ENCODE results near the gene RSPH10B2.
"Not testable (repeated sequence)": the region's sequence is repeated elsewhere in the genome, so short reads cannot be mapped to it uniquely, and the experiment has no call there.

The RSPH10B2 gene

DNA sequence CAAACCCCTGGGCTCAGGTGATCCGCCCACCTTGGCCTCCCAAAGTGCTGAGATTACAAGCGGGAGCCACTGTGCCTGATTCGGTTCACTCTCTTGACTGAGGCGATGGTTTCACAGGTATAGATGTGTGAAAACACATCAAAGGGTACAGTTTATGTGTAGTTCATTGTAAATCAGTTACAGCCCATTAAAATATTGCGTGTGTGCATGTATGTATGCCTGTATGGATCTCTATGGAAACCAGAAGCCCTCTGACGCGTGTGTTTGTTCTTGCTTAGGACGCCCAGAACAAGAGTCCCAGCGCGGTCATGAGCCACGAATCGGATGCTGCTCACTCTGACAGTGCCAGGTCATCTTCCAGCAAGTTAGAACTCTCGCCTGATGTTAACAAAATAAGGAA, 35.5 kb downstream of the RSPH10B2 start:
- DNase-seq (ENCODE audit: low read depth): not testable (repeated sequence)

DNA sequence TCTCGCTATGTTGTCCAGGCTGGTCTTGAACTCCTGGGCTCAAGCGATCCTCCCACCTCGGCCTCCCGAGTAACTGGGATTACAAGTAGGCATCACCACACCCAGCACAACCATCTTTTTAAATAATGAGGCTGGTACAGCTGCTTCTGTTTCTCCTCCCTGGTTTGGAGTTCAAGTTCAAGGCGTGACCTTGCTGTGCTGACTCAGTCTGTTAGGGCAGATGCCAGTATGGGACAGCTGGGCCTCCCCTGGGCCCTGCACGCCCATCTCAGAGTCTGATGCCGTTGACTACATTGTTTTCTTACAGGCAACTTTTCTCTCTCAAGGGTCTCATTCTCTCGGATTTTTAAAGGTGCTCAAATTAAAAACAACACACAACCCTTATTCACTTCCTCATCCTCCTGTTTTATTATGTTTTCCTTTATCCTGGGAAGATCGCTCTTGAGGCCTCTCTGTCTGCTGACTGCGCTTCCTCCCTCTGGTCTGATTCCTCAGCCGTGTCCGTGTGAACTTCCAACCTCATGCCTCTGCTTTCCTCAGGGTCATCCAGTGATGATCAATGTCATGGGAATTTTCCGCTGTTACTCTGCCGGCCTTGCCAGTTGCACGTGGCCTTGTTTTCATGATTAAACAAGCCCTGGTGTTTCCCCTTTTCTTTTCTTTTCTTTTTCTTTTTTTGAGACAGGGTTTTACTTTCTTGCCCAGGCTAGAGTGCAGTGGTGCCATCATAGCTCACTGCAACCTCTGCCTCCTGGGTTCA, 38.4 kb downstream of the RSPH10B2 start:
- DNase-seq (ENCODE audit: low read depth): not testable (repeated sequence)

DNA sequence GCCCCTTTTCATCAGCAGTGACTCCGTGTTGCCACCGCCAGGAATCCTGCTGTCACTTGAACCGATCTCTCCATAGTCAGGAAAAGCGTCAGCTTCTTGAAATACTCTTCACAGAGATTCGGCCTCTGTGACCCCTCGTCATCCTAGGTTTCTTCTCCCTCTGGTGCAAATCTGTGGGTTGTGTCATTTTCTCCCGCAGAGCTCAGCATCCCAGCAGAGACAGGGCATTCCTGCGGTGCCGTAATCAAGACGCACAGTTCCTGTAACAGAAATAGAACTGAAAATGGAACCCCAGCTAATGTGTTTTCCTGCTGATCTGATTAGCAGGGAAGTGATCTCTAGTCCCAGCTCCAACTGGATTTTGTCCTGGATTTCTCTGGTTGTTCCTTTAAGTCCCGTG, 40.4 kb downstream of the RSPH10B2 start:
- DNase-seq (ENCODE audit: low read depth): not testable (repeated sequence)

DNA sequence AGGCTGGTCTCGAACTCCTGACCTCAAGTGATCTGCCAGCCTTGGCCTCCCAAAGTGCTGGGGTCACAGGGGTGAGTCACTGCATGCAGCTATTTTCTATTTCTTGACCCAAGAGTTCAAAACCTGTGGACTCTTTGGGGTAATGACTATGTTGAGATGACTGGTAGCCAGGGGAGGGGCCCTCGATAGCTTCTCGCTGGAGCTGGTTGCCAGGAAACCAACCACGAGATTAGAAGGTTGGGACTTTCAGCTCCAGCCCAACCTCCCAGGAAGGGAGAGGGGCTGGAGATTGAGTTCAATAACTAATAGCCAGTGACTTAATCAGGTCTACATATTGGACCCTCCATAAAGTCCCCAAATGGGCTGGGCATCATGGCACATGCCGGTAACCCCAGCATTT, 43.3 kb downstream of the RSPH10B2 start:
- not testable (repeated sequence) for DNase-seq (ENCODE audit: low read depth)

DNA sequence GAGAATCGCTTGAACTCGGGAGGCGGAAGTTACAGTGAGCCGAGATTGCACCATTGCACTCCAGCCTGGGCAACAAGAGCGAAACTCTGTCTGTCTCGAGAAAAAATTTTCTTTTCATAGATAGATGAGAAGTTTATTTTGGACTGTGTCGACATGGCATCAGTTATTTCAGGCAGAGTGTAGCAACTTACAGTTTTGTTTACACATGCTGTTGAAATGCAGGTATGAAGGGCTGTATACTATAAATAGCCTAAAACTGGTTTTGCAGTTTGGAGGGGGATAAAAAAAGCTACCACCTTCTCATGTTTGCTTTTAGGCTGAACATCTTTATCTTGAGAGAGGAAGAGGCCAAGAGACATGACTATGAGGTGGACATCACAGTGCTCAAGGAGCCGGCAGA, 44.1 kb downstream of the RSPH10B2 start:
- not testable (repeated sequence) for DNase-seq (ENCODE audit: low read depth)

DNA sequence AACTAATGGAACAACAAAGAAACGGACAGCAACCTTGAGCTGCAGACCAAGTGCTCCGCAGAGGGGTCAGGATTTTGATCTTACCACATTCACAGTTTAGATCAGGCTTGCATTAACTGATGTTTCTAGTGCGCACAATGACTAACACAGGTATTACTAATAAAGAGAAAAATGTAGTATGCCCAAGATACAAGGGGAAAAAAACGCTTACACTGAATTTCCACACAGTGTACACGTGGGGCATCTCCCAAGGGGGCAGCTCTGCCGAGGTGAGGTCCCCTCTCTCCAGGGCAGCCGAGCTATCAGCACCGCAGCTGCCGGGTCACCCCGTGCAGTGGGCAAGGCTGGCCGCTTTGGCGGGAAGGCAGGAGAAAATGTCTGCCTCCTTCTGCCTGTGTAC, 46.0 kb downstream of the RSPH10B2 start:
- not testable (repeated sequence) for DNase-seq (ENCODE audit: low read depth)

DNA sequence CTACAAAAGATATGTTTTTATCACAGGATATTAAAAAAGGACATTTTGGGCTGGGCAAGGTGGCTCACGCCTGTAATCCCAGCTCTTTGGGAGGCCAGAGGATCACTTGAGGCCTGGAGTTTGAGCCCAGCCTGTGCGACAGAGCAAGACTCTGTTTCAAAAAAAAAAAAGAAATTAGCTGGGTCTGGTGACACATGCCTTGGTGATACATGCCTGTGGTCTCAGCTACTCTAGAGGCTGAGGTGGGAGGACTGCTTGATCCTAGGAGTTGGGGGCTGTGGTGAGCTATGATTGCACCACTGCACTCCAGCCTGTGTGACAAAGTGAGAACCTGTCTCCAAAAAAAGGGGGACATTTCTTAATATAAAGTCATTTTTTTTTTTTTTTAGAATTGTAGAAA, 46.4 kb downstream of the RSPH10B2 start:
- DNase-seq (ENCODE audit: low read depth): not testable (repeated sequence)

DNA sequence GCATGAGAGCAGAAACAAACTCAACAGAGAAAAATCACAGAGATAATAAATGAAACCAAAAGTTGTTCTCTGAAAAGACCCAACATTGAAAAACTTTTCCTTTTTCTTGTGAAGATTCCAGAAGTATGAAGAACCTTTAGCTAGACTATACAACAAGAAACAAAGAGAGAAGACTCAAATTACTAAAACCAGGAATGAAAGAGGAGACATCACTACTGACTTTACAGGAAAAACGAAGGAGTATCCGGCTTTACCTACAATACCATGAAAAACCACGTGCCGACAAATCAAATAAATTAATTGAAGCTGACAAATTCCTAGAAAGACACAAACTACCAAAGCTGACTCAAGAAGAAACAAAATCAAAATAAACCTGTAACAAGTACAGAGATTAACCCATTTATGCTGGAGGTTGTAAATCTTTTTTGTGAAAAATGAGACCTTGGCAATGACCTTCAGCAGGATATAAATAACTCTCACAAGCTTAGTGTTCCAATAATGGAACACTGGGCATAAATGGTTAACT, 53.6 kb downstream of the RSPH10B2 start:
- not testable (repeated sequence) for DNase-seq (ENCODE audit: low read depth)

DNA sequence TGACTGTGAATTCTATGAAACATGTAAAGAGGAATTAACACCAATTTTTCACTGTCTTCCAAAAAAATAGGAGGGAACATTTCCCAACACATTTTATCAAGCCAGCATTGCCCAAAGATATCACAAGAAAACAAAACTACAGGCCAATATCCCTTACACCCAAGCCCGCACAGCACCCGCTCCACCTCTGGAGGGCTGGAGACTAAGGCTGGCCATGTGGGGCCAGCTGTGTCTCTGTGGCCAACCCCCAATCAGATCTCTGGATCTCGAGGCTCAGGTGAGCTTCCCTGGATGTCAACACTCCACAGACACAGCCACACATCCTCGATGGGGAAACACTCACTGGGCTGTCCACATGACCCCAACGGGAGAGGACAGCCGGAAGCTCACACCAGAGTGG, 54.1 kb downstream of the RSPH10B2 start:
- not testable (repeated sequence) for DNase-seq (ENCODE audit: low read depth)

DNA sequence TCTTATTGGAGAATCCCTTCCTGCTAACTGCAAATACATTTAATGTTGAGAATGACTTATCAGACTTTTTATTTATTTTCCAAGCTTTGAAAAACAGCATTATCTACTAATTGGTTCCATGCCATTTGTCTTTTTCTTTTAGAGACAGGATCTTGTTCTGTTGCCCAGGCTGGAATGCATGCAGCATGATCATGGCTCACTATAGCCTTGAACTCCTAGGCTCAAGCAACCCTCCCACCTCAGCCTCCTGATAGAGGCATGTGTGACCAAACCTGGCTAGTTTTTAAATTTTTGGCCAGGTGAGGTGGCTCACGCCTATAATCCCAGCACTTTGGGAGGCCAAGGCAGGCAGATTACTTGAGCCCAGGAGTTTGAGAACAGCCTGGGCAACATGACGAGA, 59.1 kb downstream of the RSPH10B2 start:
- not testable (repeated sequence) for DNase-seq (ENCODE audit: low read depth)

DNA sequence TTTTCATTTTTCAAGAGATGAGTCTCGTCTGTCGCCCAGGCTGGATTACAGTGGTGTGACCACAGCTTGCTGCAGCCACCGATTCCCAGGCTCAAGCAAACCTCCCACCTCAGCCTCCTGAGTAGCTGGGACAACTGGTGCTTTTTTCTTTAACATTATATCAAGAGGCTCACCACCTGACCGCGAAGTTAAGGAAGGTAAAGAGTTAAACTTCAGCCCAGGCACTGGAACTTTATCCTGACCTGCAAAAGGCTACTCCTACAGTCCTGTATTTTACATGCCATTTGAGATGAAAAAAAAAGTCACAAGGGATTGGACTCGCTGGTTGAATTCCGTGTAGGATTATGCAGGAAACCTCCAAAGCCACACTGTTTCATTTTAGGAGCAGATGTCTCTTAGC, 61.6 kb downstream of the RSPH10B2 start:
- not testable (repeated sequence) for DNase-seq (ENCODE audit: low read depth)

DNA sequence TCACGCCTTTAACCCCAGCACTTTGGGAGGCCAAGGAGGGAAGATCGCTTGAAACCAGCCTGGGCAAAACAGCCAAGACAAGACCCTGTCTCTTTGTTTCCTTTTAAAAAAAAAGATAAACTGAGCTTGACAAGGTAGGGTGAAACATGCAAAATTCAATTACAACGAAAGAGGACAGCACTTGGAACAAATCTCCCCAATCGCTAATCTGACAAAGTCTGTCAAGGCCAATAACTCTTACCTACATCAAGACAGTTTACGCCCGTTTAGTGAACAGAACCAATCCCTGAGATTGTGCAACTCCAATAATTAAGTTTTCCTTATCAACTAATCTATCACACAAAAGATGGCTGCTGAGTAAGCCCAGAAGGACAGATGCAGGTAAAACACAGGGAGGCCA, 67.7 kb downstream of the RSPH10B2 start:
- not testable (repeated sequence) for DNase-seq (ENCODE audit: low read depth)

DNA sequence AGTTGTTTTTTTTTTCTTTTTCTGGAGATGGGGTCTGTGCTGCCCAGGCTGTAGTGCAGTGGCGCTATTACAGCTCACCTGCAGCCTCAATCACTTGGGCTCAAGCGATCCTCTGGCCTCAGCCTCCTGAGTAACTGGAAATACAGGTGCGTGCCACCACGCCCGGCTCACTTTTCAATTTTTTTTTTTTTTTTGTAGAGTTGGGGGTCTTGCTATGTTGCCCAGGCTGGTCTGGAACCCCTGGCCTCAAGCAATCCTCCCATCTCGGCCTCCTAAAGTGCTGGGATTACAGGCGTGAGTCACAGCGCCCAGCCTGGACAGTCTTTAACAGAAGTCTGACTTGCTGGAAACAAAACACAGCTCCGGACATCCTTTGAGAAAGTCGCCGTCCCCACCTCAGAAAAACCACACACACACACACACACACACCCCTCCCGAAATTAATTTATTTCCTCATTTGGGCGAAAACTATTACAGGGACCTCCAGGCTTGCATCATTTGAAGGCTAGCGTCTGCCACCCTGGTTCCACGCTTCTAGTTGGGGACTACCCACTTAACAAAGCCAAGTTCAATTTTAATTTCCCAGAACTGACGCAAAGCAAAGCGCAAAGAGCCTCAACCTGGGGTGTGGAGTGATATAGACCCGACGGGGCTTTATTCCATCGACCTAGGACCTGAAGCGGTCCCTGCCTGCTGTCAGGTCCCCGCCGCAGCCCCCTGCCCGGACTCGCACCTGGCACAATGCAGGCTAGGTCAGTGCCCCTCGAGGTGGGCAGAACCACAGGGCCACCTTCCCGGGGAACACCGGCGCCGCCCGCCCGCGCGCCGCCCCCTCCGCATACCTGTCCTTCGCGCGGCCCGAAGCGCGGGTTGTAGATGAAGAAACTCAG, 71.6 kb downstream of the RSPH10B2 start:
- DNase-seq (ENCODE audit: low read depth): not testable (repeated sequence)

DNA sequence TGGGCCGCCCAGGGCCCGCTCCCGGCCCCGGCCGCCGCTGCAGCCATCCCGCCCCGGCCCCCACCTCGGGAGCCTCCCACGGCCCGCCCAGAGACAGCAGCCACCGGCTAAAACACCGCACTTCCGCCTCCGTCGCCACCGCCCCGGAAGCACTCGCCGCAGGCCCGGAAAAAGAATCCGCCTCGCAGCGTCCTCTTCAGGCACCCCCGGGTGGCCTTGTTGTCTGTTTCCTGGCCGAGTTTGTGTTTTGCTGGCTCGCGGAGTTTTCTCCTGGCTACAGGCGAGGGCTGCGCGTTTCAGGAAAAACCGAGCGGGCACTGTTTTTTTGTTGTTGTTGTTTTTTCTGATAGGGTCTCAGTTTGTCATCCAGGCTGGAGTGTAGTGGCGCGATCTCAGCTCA, 72.2 kb downstream of the RSPH10B2 start, which contains the start of gene CCZ1B:
TSS of gene CCZ1B (minus strand) at position 125 of the 400 bp plus-strand sequence. CDS start at position 47, 78 bp downstream.
- peak; percentile 79 for DNase-seq (ENCODE audit: low read depth)

DNA sequence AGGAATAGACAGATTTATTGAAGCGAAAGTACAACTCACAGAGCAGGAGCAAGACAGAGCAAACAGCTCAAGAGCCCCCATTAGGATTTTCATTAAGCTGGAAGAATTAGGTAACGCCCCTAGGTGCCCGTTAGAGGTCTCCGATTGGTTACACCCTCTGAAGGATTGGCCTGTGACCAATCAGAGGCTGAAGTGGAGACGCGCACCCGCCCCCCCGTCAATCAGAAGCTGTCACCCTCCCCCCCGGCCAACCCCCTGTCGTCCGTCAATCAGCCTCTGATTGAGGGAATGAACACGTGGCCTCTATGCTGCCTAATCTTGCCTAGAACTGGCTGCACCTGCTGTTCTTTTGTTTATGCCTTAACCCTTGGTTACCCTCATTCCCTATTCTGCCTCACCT, 73.3 kb downstream of the RSPH10B2 start:
- not testable (repeated sequence) for DNase-seq (ENCODE audit: low read depth)

DNA sequence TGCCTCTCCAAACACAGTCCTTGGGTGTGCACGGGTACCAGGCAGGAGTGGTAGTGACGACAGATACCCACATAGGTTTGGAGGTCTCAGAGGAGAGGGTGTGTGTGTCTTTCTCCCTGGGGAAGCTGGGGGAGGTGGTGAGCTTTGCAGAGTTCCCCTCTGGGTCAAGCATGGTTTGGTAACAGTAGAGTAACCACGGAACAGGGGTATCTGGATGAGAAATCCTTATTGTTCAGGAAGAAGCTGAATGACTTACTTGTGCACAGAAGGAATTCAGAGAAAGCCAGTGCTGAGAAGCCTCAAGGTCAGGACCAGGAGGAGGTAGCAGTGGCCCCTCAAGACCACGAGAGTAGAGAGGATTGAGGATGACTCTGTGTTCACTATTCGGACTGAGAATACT, 75.7 kb downstream of the RSPH10B2 start:
- not testable (repeated sequence) for DNase-seq (ENCODE audit: low read depth)

DNA sequence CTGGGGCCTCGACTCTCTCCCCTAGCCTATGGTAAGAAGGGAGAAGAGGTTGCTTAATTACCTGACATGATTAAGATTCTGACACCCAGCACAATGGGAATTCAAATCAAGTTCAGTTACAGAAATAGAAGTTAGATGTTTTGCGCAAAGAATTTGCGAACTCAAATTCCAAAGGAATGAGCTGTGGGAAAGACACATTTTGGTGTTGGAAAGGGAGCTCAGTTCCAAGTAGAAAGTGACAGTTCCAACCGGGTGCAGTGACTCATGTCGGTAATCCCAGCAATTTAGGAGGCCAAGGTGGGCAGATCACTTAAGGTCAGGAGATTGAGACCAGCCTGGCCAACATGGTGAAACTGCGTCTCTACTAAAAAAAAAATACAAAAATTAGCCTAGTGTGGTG, 76.1 kb downstream of the RSPH10B2 start:
- not testable (repeated sequence) for DNase-seq (ENCODE audit: low read depth)

DNA sequence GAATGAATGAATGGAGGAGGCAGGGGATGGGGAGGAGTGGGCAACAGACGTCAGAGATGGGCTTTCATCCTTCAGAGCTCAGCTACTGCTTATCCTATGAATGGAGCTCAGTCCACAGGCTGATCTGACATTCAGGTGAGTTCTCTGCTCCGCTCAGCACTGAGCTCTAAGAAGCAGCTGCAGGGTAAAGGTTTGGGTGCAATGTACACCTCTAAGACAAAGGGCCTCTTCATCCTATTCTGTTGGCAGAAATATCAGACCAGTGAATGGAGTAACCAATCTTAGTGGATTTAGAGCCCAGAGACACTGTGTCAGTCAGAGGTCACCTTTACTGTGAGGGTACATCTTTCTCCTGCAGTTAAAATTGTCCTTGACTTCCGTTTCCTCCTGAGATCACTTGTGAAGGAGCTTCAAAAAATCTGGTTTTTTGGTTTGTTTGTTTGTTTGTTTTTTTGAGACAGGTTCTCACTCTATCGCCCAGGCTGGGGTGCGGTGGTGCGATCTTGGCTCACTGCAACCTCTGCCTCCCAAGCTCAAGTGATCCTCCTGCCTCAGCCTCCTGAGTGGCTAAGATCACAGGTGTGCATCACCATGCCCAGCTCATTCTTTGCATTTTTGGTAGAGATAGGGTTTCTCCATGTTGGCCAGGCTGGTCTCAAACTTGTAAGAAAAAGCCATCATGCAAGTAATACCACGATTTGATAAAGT, 77.3 kb downstream of the RSPH10B2 start:
- DNase-seq (ENCODE audit: low read depth): no peak

DNA sequence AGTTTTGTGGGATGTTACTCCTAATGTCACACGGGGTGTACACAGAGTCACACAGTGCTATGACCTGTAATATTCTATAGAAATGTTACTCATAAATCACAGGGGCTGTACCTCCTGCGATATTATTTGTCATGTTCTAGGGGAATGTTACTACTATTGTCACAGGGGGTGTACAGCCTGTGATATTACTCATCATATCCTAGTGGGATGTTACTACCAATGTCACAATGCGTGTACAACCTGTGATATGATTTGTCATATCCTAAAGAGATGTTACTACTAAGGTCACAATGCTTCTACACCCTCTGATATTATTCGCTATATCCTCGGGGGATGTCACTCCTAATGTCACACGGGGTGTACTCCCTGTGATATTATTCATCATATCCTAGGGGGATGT, 79.7 kb downstream of the RSPH10B2 start:
- DNase-seq (ENCODE audit: low read depth): no peak

DNA sequence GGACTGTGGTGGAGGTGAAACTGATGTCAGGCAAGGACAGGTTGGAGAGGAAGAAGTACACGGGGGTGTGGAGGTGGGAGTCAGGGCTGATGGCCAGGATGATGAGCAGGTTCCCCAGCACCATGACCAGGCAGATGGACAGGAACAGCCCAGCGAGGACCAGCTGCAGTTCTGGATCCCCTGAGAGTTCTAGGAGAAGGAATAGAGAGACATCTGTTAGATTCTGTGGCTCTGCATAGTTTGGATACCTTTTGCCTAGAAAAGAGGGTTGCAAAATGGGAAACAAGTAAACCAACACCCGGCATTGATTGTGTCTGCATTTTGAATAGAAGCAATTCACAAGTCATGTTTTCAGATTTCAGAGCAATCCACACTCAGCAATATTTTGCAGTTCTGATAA, 81.6 kb downstream of the RSPH10B2 start:
- DNase-seq (ENCODE audit: low read depth): not testable (repeated sequence)

DNA sequence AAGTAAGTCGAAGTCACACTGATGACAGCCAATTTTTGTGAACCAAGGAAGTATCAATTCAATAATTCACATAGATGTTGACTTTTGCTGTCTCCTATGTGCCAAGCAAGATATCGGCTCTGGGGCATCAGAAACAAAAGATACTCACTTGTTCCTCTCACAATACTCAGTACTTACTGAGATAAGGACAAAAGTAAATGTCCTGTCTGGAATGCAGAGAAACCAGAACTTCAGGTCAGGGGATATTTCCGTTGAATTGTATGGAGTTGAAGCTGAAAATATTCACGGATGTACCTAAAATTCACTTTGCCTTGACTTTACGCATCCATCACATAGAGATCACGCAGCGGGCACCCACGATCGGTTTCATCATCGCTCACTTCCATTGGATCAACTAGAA, 83.2 kb downstream of the RSPH10B2 start:
- DNase-seq (ENCODE audit: low read depth): not testable (repeated sequence)
